Natural killer cell (primary cell): ENCODE results near the gene RBMXL3. TPM values are rescaled to one million over a fixed set of nuclear protein-coding genes. Genes with fewer than 3 reads are reported as not detected.

Experiments
- ATAC-seq, 3 donors: fragments of 150-1000 bp in 2 of 3; fragments of 200-7000 bp in 1 of 3; cut with Tn5 transposase; 1 replicate in 1 of 3; 2 replicates in 2 of 3; pipeline ENCODE4 v1.10.0; 2021; ENCODE audit warnings: mild to moderate bottlenecking in 2 of 3, moderate library complexity in 2 of 3
- DNase-seq, 2 donors: peaks; one replicate each; pipeline versions ENCODE4 v3.0.0 to v3.0.0-alpha.2; 2013 to 2021; ENCODE audit warnings: mixed read lengths in 1 of 2
- H3K27ac ChIP-seq: one replicate; pipeline ENCODE4 v1.5.1; 2013; ENCODE audit warnings: mild to moderate bottlenecking, low read length
- H3K27me3 ChIP-seq: one replicate; pipeline ENCODE4 v1.6.1; 2013; ENCODE audit warnings: low read length; ENCODE audit not compliant: control insufficient read depth, insufficient read depth
- H3K36me3 ChIP-seq: one replicate; pipeline ENCODE4 v1.6.1; 2013; ENCODE audit warnings: low read length; ENCODE audit not compliant: control insufficient read depth, insufficient read depth
- H3K4me1 ChIP-seq: one replicate; pipeline ENCODE4 v1.6.1; 2013; ENCODE audit warnings: low read length; ENCODE audit not compliant: control insufficient read depth, insufficient read depth
- H3K4me3 ChIP-seq: one replicate; pipeline ENCODE4 v1.5.1; 2013; ENCODE audit warnings: low read length
- H3K9me3 ChIP-seq: one replicate; pipeline ENCODE4 v1.6.1; 2013; ENCODE audit warnings: low read length; ENCODE audit not compliant: control insufficient read depth, insufficient read depth
- H3K27ac Mint-ChIP-seq, 2 donors: one replicate each; pipeline ENCODE4 v1.8.0; 2022; ENCODE audit warnings: mild to moderate bottlenecking in 2 of 2, mixed read lengths in 2 of 2, moderate library complexity in 1 of 2
- H3K27me3 Mint-ChIP-seq, 2 donors: one replicate each; pipeline ENCODE4 v1.8.0; 2022; ENCODE audit warnings: low read depth in 2 of 2, mixed read lengths in 2 of 2
- H3K36me3 Mint-ChIP-seq: one replicate; pipeline ENCODE4 v1.8.0; 2022; ENCODE audit warnings: mixed read lengths
- H3K4me1 Mint-ChIP-seq, 2 donors: one replicate each; pipeline ENCODE4 v1.8.0; 2022; ENCODE audit warnings: mixed read lengths in 2 of 2
- H3K4me3 Mint-ChIP-seq: one replicate; pipeline ENCODE4 v1.8.0; 2022; ENCODE audit warnings: mild to moderate bottlenecking, moderate library complexity, mixed read lengths
- H3K9me3 Mint-ChIP-seq, 2 donors: one replicate each; pipeline ENCODE4 v1.8.0; 2022; ENCODE audit warnings: mixed read lengths in 2 of 2
- WGBS: methylation state at CpG from one replicate; pipeline ENCODE4 v1.1.7; 2013; ENCODE audit warnings: missing lambda C conversion rate; ENCODE audit not compliant: insufficient coverage; 5-methylcytosine and 5-hydroxymethylcytosine counted together
- intact Hi-C: fragments of 100-400 bp; cut with micrococcal nuclease; formaldehyde crosslinking; loops from one replicate; pipeline ENCODE4 v1.14.2; 2022
- total RNA-seq, 4 donors: library from RNA; stranded (reverse); fragments of 120-200 nt in 1 of 4; gene quantifications; one replicate each; pipeline versions ENCODE4 v1.2.3 to v1.2.4, GENCODE V29; 2013 to 2022
- TF ChIP-seq, protein P1 (sequence below): fragments of 200-600 bp; IDR thresholded peaks from one replicate; pipeline ENCODE4 v1.8.0; 2022; ENCODE audit warnings: antibody characterized with exemption

Gene RBMXL3
- total RNA-seq, 3 donors from 2014 or later (not counting 1 experiment from before 2014, with no cell fraction given) = not detected

DNA sequence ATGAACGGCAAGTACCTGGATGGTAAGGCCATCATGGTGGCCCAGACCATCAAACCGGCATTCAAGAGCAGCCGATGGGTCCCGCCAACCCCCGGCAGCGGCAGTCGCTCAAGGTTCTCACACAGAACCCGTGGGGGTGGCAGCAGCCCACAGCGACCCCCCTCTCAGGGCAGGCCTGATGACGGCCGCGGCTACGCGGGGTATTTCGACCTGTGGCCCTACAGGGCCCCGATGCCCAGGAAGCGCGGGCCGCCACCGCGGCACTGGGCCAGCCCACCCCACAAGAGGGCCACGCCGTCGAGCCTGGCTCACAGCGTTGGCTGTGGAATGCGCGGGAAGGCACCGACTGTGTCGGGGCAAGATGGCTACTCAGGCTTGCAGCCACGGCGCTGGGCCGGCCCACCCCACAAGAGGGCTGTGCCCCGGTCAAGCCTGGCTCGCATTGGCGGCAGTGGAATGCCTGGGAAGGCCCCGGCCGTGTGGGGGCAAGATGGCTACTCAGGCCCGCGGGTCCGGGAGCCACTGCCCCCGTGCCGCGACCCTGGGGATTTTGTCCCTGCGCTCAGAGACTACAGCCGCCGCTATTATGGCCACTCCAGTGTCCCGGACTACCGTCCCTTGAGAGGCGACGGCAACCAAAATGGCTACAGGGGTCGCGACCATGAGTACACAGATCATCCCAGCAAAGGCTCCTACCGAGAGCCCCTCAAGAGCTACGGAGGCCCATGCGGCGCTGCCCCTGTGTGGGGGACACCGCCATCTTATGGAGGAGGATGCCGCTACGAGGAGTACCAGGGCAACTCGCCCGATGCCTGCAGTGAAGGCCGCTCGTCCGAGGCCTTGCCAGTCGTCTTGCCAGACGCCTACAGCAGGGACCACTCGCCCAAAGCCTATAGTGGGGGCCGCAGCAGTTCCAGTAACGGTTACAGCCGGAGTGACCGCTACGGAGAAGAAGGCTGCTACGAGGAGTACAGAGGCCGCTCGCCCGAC lies 731 bp downstream of the RBMXL3 start:
- TF ChIP-seq, protein P1, sequence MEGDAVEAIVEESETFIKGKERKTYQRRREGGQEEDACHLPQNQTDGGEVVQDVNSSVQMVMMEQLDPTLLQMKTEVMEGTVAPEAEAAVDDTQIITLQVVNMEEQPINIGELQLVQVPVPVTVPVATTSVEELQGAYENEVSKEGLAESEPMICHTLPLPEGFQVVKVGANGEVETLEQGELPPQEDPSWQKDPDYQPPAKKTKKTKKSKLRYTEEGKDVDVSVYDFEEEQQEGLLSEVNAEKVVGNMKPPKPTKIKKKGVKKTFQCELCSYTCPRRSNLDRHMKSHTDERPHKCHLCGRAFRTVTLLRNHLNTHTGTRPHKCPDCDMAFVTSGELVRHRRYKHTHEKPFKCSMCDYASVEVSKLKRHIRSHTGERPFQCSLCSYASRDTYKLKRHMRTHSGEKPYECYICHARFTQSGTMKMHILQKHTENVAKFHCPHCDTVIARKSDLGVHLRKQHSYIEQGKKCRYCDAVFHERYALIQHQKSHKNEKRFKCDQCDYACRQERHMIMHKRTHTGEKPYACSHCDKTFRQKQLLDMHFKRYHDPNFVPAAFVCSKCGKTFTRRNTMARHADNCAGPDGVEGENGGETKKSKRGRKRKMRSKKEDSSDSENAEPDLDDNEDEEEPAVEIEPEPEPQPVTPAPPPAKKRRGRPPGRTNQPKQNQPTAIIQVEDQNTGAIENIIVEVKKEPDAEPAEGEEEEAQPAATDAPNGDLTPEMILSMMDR = no peak
- Mint-ChIP-seq H3K27me3 (no peaks in the 10 kb centered on the region), H3K9me3 (peaks cover 0 to 5% of the 10 kb centered on the region in 2 donors), H3K4me1 (no peaks in the 10 kb centered on the region), H3K36me3 (no peaks in the 10 kb centered on the region), H3K4me3 (no peak overlapping the region), H3K27ac (no peak overlapping the region)
- Histone ChIP-seq H3K36me3 (no peaks in the 10 kb centered on the region), H3K27ac (no peak overlapping the region), H3K4me1 (no peaks in the 10 kb centered on the region), H3K9me3 (no peaks in the 10 kb centered on the region), H3K4me3 (no peak overlapping the region), H3K27me3 (no peaks in the 10 kb centered on the region)
- no peak for ATAC-seq
- intact Hi-C loops = no loop called here
- 97% methylated on average over 70 of the region's 76 CpGs for WGBS
- no peak for DNase-seq

DNA sequence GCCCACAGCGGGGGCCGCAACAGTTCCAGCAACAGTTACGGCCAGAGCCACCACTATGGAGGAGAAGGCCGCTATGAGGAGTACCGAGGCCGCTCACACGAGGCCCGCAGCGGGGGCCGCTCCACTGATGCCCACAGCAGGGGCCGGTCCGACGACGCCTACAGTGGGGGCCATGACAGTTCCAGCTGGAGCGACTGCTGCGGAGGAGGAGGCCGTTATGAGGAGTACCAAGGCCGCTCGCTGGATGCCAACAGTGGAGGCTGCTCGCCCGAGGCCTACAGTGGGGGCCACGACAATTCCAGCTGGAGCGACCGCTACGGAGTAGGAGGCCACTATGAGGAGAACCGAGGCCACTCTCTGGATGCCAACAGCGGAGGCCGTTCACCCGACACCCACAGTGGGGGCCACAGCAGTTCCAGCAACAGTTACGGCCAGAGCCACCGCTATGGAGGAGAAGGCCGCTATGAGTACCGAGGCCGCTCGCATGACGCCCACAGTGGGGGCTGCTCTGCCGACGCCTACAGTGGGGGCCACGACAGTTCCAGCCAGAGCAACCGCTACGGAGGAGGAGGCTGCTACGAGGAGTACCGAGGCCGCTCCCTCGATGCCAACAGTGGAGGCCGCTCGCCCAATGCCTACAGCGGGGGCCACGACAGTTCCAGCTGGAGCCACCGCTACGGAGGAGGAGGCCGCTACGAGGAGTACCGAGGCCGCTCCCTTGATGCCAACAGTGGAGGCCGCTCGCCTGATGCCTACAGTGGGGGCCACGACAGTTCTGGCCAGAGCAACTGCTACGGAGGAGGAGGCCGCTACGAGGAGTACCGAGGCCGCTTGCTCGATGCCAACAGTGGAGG lies 1.7 kb downstream of the RBMXL3 start:
- Mint-ChIP-seq H3K36me3 (no peaks in the 10 kb centered on the region), H3K9me3 (peaks cover 0 to 5% of the 10 kb centered on the region in 2 donors), H3K27ac (no peak overlapping the region), H3K27me3 (no peaks in the 10 kb centered on the region), H3K4me3 (no peak overlapping the region), H3K4me1 (no peaks in the 10 kb centered on the region)
- no peak overlapping the region for H3K27ac ChIP-seq
- 95% methylated on average over 63 of the region's 64 CpGs for WGBS
- H3K27me3 ChIP-seq = no peaks in the 10 kb centered on the region
- TF ChIP-seq, protein P1 = no peak
- ATAC-seq (no peak), DNase-seq (no peak)
- H3K9me3 ChIP-seq = no peaks in the 10 kb centered on the region
- no peaks in the 10 kb centered on the region for H3K4me1 ChIP-seq
- intact Hi-C loops = no loop called here
- H3K4me3 ChIP-seq = no peak overlapping the region
- H3K36me3 ChIP-seq = no peaks in the 10 kb centered on the region

DNA sequence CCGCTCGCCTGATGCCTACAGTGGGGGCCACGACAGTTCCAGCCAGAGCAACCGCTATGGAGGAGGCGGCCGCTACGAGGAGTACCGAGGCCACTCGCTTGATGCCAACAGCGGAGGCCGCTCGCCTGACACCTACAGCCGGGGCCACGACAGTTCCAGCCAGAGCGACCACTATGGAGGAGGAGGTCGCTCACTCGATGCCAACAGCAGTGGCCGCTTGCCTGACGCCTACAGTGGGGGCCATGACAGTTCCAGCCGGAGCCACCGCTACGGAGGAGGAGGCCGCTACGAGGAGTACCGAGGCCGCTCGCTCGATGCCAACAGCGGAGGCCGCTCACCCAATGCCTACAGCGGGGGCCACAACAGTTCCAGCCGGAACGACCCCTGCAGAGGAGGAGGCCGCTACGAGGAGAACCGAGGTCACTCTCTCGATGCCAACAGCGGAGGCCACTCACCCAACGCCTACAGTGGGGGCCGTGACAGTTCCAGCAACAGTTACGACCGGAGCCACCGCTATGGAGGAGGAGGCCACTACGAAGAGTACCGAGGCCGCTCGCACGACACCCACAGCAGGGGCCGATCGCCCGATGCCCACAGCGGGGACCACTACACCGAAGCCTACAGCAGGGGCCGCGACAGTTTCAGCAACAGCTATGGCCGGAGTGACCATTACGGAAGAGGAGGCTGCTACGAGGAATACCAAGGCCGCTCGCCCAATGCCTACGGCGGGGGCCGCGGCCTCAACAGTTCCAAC lies 2.5 kb downstream of the RBMXL3 start:
- DNase-seq = no peak
- peaks cover 0 to 5% of the 10 kb centered on the region in 2 donors for H3K9me3 Mint-ChIP-seq
- no peaks in the 10 kb centered on the region for H3K27me3 ChIP-seq
- no peak overlapping the region for H3K4me3 Mint-ChIP-seq
- TF ChIP-seq, protein P1 = no peak
- no peaks in the 10 kb centered on the region for H3K9me3 ChIP-seq
- H3K27ac Mint-ChIP-seq = no peak overlapping the region
- no peak overlapping the region for H3K27ac ChIP-seq
- H3K27me3 Mint-ChIP-seq = no peaks in the 10 kb centered on the region
- WGBS = 96% methylated on average over 64 of the region's 64 CpGs
- H3K4me1 ChIP-seq = no peaks in the 10 kb centered on the region
- H3K4me1 Mint-ChIP-seq = no peaks in the 10 kb centered on the region
- no peaks in the 10 kb centered on the region for H3K36me3 ChIP-seq
- intact Hi-C loops = no loop called here
- ATAC-seq = no peak
- H3K36me3 Mint-ChIP-seq = no peaks in the 10 kb centered on the region
- H3K4me3 ChIP-seq = no peak overlapping the region
